Left cardiac atrium (tissue), 4 donors: Measurements from ENCODE around the gene PRRX1. TPM values are rescaled to one million over a fixed set of nuclear protein-coding genes. Genes with fewer than 3 reads are reported as not detected.

ENCODE experiments used
- ATAC-seq, 2 donors: fragments of 200-7000 bp; cut with Tn5 transposase; one replicate each; pipeline ENCODE4 v1.9.1; 2020; ENCODE audit warnings: mild to moderate bottlenecking in 2 of 2, moderate library complexity in 2 of 2
- DNase-seq: peaks from one replicate; pipeline ENCODE4 v3.0.0-alpha.2; 2020
- intact Hi-C, 2 donors: fragments of 100-400 bp; cut with DNase I; formaldehyde crosslinking; loops; one replicate each; pipeline versions ENCODE4 v1.14.1 to v1.15.1; 2022 to 2023
- total RNA-seq, 2 donors: library from RNA; stranded (reverse); fragmentation: NEBNext Ultra II Directional; extraction: Animal tissue kit (Norgen Biotek cat#: 25700); gene quantifications; one replicate each; pipeline ENCODE4 v1.2.1, GENCODE V29; 2021
- donor health status: DM: no; HTN: yes; CAD: no.
- donor health status: DM: no; HTN: yes; CAD: no; lungs with severe emphysema.
- donor health status: DM: yes; HTN: yes; CAD: no.
- donor health status: Dilated cardiomyopathy.

PRRX1 gene
- total RNA-seq, 2 donors from 2014 or later: 31.4 to 38.6 TPM

- ATAC-seq (no peak), DNase-seq (no peak)
- intact Hi-C loops: loop anchor here in 1 of 2 donors (10.0 kb wide), 2 partner anchors 663 to 753 kb away; no protein-coding TSS in a partner anchor
Observed at GRCh38 chr1:170678027-170678600, 14.2 kb downstream of the PRRX1 start.

DNA sequence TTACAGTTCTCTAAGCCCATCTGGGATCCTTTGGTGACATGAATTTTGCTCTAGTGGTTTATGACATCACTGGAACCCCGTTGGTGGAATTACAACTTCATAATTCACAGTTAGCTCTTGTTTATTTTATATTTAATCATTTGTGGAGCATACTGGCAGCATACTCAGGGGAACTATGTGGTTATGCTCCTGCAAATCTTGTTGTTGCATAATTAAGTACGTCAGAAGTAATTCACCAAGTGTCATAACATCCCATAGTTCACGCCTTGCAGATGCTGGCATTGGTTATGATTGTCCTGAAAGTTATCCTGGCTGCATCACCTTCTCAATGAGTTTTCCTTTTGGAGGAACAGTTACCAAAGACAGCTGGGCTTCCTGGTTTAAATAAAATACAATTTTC is 16.5 kb downstream of the PRRX1 start:
- intact Hi-C loops: no loop called here
- DNase-seq (no peak), ATAC-seq (peak in 1 of 2 donors; percentile 19)

DNA sequence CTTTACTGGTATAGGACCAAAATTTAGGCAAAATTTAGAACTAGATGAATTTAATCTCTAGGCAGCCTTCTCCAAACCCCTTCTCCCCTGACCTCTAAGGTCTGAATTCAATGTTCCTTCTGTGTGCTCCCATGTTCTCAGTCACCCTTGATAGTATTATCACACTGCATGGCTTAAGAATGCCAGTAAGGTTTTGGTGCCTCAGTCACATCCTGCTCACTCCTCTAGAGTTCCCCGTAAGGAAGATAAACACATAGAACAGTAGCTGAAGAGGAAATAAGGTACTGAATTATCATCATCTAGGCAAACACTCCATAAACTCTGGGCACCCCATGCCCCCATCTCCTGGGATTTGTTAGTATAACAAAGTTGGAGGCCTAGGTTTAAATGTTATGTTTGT is 18.2 kb downstream of the PRRX1 start:
- intact Hi-C loops: no loop called here
- no peak for DNase-seq
- ATAC-seq: peak in 1 of 2 donors; percentile 35

- DNase-seq (no peak), ATAC-seq (no peak)
- intact Hi-C loops: no loop called here
Observed at GRCh38 chr1:170682809-170683208, 18.9 kb downstream of the PRRX1 start.

DNA sequence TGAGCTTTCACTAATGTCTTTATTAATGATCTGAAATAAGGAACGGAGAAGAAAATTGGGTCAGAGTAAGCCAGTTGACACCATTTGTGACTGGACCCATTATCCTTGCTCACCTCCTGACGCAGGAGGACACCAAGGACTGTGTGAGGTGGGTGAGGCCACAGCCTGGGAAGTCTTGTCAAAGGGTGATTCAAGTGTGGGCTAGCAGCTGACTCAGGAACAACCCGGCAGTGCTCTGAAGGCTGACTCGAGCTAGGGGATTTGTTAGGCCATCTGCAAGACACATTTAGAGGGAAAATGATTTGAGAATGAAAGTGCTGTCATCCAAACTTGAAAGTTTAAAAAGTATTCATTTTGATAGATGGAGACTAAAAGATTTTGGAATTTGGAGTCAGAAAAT is 21.2 kb downstream of the PRRX1 start:
- ATAC-seq (peak in 1 of 2 donors; percentile 37), DNase-seq (no peak)
- intact Hi-C loops: no loop called here

- DNase-seq (no peak), ATAC-seq (no peak)
- intact Hi-C loops: no loop called here
Observed at GRCh38 chr1:170686291-170686690, 22.4 kb downstream of the PRRX1 start.

- DNase-seq: no peak
- no peak for ATAC-seq
- intact Hi-C loops: no loop called here
Observed at GRCh38 chr1:170687621-170688020, 23.7 kb downstream of the PRRX1 start.

DNA sequence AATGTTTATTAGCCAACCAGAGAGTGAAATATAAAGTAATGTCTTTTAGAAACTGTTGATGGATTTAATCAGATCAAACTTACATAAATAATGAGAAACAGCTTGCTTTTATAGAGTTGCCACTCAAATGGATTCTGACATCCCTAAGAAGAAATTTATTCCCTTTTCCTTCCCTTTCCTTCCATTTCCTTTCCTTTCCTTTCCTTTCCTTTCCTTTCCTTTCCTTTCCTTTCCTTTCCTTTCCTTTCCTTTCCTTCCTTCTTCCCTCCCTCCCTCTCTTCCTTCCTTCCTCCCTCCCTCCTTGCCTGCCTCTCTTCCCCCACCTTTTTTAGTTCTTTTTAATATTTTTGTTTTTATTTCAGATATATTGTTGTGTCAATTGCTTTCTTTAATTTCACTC is 27.3 kb downstream of the PRRX1 start:
- DNase-seq: no peak
- intact Hi-C loops: no loop called here
- ATAC-seq: no peak

DNA sequence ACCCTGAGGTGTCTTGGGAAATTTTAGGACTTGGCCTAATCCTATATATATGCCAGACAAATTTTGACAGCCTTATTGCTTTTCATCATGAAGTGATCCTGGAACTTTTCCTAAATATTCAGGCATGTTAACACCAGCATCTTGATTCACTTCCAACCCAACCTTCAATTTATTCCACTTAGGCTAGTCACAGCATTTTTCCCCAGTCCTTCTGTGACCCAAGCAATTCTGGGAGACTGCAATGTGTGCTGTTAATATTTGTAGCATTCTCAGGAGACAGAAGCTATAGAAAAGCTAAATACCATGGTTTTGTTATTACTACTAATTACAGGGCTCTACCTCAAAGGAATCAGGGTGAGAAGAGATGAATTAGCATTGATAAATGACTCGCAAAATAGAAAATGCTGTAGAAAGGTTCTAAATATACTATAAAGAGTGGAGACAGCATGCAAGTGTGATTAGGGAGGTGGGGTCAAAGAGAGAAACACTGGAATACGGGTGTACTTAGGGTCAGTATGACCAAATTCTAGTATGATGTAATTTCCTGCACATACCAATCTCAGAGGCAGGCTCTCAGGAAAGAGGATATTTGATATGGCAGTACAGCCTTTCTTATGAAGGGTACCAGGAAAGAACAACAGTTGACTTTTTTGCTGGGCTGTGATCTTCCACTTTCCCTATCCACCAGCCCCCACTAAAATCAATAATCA is 29.1 kb downstream of the PRRX1 start:
- peak; percentile 56 to 75 for ATAC-seq
- intact Hi-C loops: no loop called here

GRCh38 chr1:170694172-170694926 is 30.4 kb downstream of the PRRX1 start:
- DNase-seq (no peak), ATAC-seq (no peak)
- intact Hi-C loops: no loop called here

More for the DNA sequence above, 29.1 kb downstream of the PRRX1 start:
- no peak for DNase-seq

DNA sequence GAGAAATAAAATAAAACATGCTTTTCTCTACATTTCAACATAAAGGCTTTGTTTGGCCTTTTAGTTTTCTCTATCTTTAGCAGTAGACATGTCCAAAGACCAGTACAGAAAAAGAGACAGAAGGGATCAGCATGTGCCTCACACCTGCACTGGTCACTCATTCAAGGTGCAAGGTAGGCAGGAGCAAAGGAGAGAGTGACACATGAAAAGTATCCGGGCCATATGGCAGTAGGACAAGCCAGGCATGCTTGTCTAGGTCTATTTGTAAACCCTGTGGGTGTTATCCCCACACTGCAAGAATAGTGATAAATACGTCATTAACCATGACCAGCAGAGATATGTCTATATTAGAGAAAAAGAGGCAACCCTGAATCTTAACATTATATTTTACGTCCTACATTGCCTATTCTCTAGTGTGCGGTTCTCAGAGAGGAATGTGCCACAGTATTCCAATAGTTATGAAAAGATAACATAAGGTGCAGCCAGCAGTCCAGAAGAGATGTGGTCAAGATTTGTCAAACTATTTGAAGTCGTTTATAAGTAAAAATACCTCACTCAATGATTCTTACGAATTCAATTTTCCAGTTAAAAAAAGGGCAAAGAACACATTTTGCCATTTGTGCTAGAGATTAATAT is 32.1 kb downstream of the PRRX1 start:
- DNase-seq: no peak
- no peak for ATAC-seq
- intact Hi-C loops: loop anchor here in 1 of 2 donors (5.0 kb wide), 1 partner anchor 36 kb away; no protein-coding TSS in a partner anchor

GRCh38 chr1:170696591-170697290 is 32.8 kb downstream of the PRRX1 start:
- ATAC-seq: peak in 1 of 2 donors; percentile 14
- DNase-seq: no peak
- intact Hi-C loops: loop anchor here in 1 of 2 donors (5.0 kb wide), 1 partner anchor 36 kb away; no protein-coding TSS in a partner anchor

DNA sequence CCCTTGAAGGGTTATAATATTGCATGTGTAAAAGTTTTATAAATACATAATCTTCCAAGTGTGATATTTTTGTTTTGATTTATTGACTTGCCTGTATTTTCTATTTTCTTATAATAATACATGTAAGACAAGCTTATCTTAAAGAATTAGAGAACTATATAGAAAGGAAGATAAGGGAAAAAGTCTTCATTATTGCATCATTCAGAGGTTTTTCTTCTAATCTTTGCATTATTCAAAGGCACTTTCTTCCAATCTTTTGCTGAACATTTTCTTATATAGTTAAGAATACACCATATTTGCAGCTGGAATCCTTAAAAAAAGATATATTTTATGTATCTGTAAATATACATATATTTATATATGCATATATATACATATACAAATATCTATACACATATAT is 33.4 kb downstream of the PRRX1 start:
- no peak for DNase-seq
- intact Hi-C loops: loop anchor here in 1 of 2 donors (5.0 kb wide), 1 partner anchor 35 kb away; no protein-coding TSS in a partner anchor
- no peak for ATAC-seq

DNA sequence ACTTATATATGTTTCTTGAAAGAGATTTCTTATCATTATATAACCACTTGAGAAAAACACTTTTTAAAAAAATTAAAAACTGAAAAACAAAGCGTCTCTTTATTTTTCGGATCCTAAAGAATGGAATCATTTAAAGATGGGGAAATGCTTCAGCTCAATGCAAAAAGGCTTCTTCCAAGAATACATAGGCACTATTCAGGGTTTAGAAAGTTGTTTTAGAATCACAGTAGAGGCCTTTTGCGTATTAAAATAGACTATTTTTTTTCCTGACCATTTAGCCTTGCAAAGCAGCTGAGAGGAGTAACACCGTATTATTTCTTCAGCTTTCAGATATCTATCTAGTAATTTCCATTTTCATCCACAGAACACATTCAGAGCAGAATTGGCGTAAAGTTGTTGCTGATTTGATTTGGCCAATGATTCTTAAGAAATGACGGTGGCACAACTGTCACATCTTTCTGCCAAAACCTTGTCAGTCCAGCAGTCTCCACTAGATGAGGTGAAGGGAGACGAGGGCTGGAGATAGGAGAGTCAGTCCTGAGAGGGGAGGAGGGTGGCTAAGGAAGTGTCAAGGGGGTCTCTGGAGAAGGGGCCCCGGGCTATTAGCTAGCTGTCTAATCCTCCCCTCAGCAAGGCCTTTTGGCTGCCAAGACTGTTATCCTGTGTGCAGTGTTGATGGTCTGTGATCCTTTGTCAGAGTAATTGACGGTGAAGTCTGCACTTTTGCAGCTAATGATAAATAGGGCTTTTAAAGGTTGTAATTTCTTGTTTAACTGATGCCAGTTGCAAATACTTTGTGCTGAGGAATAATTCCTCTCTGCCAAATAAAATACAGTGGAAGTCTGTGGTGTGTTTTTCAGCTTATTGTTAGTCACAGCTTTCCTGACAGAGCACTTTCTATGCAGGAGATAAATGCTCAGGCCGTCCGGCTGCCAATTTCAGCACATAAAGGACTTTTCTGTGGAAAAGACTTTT is 34.7 kb downstream of the PRRX1 start:
- DNase-seq (no peak), ATAC-seq (peak; percentile 81 to 85)
- intact Hi-C loops: loop anchor here in 1 of 2 donors (5.0 kb wide), 1 partner anchor 34 kb away; no protein-coding TSS in a partner anchor

- no peak for ATAC-seq
- intact Hi-C loops: loop anchor here in 1 of 2 donors (5.0 kb wide), 1 partner anchor 33 kb away; no protein-coding TSS in a partner anchor
Observed at GRCh38 chr1:170699696-170700095, 35.8 kb downstream of the PRRX1 start.

GRCh38 chr1:170700842-170701615 is 37.1 kb downstream of the PRRX1 start:
- ATAC-seq (peak in 1 of 2 donors; percentile 67), DNase-seq (no peak)
- intact Hi-C loops: no loop called here

More at GRCh38 chr1:170699696-170700095, 35.8 kb downstream of the PRRX1 start:
- no peak for DNase-seq

GRCh38 chr1:170701962-170702361 is 38.0 kb downstream of the PRRX1 start:
- ATAC-seq (no peak), DNase-seq (no peak)
- intact Hi-C loops: no loop called here
